OCI-LY1 (cell line): ENCODE data around the gene CBFA2T3.

ENCODE experiments used
- EZH2 ChIP-seq: fragments of 200-600 bp; sonication (generic), shearing (Covaris generic); IDR thresholded peaks from 2 replicates; pipeline ENCODE4 v1.8.0; 2017; ENCODE audit warnings: borderline replicate concordance, mixed run types, mild to moderate bottlenecking, antibody characterized with exemption, low read length, moderate library complexity, mixed read lengths
- TF ChIP-seq, protein P1 (sequence below): fragments of 200-600 bp; sonication (generic), shearing (Covaris generic); IDR thresholded peaks from 2 replicates; pipeline ENCODE4 v1.5.1; 2017; ENCODE audit warnings: mild to moderate bottlenecking, antibody characterized with exemption, low read length, moderate library complexity, mixed read lengths

DNA sequence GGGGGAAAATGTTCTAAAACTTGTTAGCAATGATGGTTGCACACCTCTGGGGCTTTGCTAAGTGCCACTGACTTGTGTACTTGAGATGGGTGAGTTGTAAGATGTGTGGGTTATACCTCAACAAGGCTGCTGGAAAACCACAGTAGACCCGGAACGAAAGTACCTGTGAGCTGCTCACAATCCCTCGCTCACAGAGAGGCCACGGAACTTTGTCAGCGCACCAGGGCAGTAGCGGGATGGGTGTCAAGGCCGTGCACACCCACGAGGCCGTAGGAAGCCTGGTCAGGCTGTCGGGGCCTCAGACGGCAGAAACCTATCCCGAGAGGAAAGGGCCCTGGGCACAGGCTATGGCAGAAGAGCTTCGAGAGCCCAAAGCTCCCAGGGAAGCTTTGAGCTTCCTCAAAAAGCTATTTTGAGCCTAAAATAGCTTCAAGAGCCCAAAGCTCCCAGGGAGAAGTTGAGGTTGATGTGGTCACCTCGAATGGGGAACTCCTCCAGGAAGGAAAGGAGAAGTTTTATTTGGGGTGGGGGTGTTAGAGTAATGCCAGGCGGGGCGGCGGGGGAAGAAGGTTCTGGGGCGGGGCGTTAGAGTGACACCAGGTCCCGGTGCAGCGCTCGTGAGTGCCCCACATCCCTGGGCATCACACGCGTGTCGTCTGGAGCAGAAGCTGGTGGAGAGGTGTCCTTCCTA is 19.0 kb downstream of the CBFA2T3 start:
- TF ChIP-seq, protein P1, sequence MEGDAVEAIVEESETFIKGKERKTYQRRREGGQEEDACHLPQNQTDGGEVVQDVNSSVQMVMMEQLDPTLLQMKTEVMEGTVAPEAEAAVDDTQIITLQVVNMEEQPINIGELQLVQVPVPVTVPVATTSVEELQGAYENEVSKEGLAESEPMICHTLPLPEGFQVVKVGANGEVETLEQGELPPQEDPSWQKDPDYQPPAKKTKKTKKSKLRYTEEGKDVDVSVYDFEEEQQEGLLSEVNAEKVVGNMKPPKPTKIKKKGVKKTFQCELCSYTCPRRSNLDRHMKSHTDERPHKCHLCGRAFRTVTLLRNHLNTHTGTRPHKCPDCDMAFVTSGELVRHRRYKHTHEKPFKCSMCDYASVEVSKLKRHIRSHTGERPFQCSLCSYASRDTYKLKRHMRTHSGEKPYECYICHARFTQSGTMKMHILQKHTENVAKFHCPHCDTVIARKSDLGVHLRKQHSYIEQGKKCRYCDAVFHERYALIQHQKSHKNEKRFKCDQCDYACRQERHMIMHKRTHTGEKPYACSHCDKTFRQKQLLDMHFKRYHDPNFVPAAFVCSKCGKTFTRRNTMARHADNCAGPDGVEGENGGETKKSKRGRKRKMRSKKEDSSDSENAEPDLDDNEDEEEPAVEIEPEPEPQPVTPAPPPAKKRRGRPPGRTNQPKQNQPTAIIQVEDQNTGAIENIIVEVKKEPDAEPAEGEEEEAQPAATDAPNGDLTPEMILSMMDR = no peak
- no peak for TF ChIP-seq EZH2
